Ascending aorta (tissue), 2 donors: ENCODE data around the gene SLC16A8. TPM values are rescaled to one million over a fixed set of nuclear protein-coding genes. Genes with fewer than 3 reads are reported as not detected.

Experiments used
- DNase-seq, 2 donors: peaks; one replicate each; pipeline ENCODE4 v3.0.0-alpha.2; 2019; ENCODE audit warnings: low spot score in 2 of 2
- H3K27ac ChIP-seq, 2 donors: fragments of 200-600 bp; sonication (generic); one replicate each; pipeline ENCODE4 v1.5.1; 2016 to 2017; ENCODE audit warnings: mild to moderate bottlenecking in 1 of 2
- H3K27me3 ChIP-seq: fragments of 200-600 bp; sonication (generic); one replicate; pipeline ENCODE4 v1.5.1; 2017
- H3K36me3 ChIP-seq, 2 donors: fragments of 200-600 bp; sonication (generic); one replicate each; pipeline ENCODE4 v1.5.1; 2016
- H3K4me1 ChIP-seq, 2 donors: fragments of 200-600 bp; sonication (generic); one replicate each; pipeline ENCODE4 v1.5.1; 2016 to 2017; ENCODE audit warnings: mild to moderate bottlenecking in 1 of 2
- H3K4me3 ChIP-seq, 2 donors: fragments of 200-600 bp; sonication (generic); one replicate each; pipeline ENCODE4 v1.5.1; 2016 to 2017; ENCODE audit warnings: mild to moderate bottlenecking in 1 of 2
- H3K9me3 ChIP-seq, 2 donors: fragments of 200-600 bp; sonication (generic); one replicate each; pipeline ENCODE4 v1.5.1; 2016
- intact Hi-C: fragments of 100-400 bp; cut with DNase I; formaldehyde crosslinking; loops from one replicate; pipeline ENCODE4 v1.15.1; 2023
- total RNA-seq: library from RNA; depleted of rRNA; stranded (reverse); fragments of >200 nt; gene quantifications from one replicate; pipeline ENCODE4 v1.1.0, GENCODE V29; 2016
- TF ChIP-seq, protein P1 (sequence below), 3 experiments: fragments of 200-600 bp in 2 of 3; fragments of 450-650 bp in 1 of 3; sonication (generic) in 2 of 3; IDR thresholded peaks; one replicate each; pipeline ENCODE4 v1.5.1; 2016 to 2019; ENCODE audit warnings: antibody characterized with exemption in 3 of 3, mild to moderate bottlenecking in 1 of 3, moderate library complexity in 1 of 3

Gene SLC16A8
- total RNA-seq, 1 donor from 2014 or later, result not detected

DNA sequence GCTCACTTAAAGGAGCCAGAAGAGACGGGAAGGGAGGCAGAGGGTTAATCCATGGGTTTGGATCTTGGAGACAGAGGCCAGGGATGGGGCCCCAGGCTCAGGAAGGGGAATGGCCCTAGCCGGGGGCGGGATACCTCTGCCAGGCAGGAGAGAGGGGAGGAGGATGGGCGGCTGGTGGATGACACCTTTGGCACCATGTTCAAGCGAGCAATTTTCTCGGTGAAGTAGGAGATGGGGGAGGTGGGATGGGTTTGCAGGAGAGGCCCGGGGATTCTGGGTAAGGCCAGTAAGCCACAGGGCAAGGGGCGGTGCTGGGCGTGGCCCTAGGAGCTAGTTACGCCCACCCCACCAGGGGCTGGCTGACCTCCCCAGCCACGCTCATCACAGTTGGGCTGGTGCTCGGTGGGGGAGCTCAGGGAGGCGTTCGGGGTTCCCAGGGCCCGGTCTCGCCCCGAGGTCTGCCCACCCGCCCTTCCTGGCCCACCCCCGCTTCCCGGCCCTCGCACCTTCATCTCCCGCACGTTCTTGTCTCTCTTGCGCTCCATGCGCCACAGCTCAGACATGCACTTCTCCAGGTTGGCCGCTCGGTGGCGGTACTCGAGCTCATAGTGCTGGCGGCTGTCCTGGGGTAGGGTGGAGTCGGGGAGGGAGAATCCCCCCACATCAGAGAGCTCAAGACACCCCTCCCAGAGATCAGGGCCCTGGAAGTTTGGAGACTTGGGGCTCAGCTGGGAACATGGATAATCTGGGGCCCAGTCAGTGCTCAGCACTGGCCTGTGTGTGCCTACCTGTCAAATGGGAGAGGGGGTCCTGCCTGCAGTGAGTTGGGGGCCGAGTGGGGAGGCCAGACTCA lies 13.8 kb upstream of the SLC16A8 start:
- Histone ChIP-seq H3K27ac (peak overlapping the region; percentile 44 to 78), H3K4me1 (peaks cover 8 to 9% of the 10 kb centered on the region in 2 donors), H3K36me3 (no peaks in the 10 kb centered on the region), H3K9me3 (no peaks in the 10 kb centered on the region), H3K27me3 (no peaks in the 10 kb centered on the region), H3K4me3 (no peak overlapping the region)
- intact Hi-C loops, result no loop called here
- DNase-seq, result no peak
- TF ChIP-seq, protein P1, sequence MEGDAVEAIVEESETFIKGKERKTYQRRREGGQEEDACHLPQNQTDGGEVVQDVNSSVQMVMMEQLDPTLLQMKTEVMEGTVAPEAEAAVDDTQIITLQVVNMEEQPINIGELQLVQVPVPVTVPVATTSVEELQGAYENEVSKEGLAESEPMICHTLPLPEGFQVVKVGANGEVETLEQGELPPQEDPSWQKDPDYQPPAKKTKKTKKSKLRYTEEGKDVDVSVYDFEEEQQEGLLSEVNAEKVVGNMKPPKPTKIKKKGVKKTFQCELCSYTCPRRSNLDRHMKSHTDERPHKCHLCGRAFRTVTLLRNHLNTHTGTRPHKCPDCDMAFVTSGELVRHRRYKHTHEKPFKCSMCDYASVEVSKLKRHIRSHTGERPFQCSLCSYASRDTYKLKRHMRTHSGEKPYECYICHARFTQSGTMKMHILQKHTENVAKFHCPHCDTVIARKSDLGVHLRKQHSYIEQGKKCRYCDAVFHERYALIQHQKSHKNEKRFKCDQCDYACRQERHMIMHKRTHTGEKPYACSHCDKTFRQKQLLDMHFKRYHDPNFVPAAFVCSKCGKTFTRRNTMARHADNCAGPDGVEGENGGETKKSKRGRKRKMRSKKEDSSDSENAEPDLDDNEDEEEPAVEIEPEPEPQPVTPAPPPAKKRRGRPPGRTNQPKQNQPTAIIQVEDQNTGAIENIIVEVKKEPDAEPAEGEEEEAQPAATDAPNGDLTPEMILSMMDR (IDR thresholded peaks at IDR 0.05), result peak in 2 of 3 experiments; percentile 28 to 37

DNA sequence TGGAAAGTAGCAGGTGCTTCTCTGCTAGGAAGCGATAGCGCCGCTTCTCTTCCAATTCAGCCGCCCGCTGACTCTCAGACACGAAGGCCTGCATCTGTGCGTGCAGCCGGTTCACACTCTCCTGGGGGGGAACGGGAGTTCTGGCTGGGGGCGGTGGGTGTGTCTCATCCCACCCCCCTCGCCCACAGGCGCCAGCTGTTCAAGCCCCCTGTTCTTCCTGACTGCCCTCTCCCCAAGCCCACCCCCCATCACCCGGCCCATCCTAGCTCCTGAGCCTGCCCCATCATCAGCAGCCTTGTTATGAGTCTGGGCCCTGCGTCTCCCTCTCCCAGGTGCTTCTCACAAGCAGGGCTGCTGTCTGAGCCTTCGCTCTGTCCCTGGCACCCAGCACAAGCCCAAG lies 13.1 kb upstream of the SLC16A8 start:
- no peaks in the 10 kb centered on the region for H3K36me3 ChIP-seq
- no peak overlapping the region for H3K4me3 ChIP-seq
- no peaks in the 10 kb centered on the region for H3K9me3 ChIP-seq
- H3K27ac ChIP-seq, result no peak overlapping the region
- intact Hi-C loops, result no loop called here
- H3K27me3 ChIP-seq, result no peaks in the 10 kb centered on the region
- peaks cover 8 to 9% of the 10 kb centered on the region in 2 donors for H3K4me1 ChIP-seq
- DNase-seq, result no peak
- TF ChIP-seq, protein P1 (IDR thresholded peaks at IDR 0.05), result no peak

DNA sequence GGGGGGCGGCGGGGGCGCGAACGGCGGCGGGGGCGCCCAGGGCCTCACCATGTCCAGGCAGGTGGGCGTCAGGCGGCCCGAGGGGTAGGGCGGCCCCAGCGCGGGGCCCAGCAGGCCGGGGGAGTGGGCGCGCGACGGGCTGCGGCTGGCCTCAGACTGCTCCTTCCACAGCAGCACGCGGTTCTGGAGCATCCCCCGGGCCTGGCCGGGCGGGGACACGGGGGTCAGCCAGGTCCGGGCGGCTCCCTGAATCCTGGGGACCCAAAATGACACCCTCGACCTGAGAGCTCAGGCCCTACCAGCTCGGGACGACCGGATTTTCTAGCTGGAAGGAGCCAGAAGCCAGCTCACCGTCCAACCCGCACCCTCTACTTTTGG lies 5.5 kb upstream of the SLC16A8 start:
- Histone ChIP-seq H3K4me3 (peak overlapping the region in 1 of 2 donors; percentile 58), H3K9me3 (no peaks in the 10 kb centered on the region), H3K27me3 (no peaks in the 10 kb centered on the region), H3K4me1 (peaks cover 0 to 7% of the 10 kb centered on the region in 2 donors), H3K27ac (no peak overlapping the region), H3K36me3 (no peaks in the 10 kb centered on the region)
- no peak for DNase-seq
- TF ChIP-seq, protein P1 (IDR thresholded peaks at IDR 0.05), result no peak
- intact Hi-C loops, result no loop called here

DNA sequence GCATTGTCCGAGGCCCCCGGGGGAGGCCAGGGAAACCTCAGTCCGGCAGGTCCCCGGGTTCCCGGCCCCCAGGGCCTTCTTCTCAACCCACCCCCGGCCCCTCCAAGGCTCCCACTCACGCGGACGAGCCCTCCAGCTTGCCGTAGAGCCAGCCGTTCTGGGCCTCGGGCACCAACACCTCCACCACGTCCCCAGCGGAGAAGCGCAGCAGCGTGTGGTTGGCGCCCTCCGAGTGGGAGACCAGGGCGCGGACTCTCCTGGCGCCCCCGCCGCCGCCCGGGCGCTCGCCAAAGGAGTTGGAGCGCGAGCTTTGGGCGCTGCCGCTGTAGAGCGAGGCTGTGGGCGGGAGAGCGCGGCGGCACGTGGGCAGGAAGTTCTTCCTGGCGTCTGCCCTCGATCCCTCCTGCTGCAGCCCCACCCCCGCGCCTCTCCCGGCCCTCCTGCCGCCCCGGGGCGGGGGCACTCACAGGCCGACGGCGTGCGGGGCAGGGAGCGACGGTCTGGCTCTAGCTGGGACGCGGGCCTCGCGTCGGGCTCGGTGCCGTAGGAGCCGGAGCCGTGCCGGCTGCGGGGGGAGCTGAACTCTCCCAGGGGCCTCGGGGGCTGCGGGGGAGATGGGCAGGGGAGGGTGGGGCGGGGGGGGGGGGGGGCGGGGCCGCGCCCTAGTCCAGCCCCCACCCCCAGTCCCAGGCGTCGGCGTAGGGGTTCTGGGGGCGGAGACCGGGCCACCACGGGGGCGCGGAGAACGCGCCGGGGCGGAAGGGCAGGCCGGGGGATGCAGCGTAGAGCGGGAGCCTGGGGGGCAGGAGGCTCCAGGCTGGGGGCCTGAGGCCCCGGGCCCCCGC lies 4.9 kb upstream of the SLC16A8 start:
- intact Hi-C loops, result no loop called here
- Histone ChIP-seq H3K27me3 (no peaks in the 10 kb centered on the region), H3K4me1 (peaks cover 0 to 7% of the 10 kb centered on the region in 2 donors), H3K27ac (no peak overlapping the region), H3K9me3 (no peaks in the 10 kb centered on the region), H3K36me3 (no peaks in the 10 kb centered on the region), H3K4me3 (peak overlapping the region; percentile 32 to 58)
- TF ChIP-seq, protein P1 (IDR thresholded peaks at IDR 0.05), result no peak
- DNase-seq, result no peak

DNA sequence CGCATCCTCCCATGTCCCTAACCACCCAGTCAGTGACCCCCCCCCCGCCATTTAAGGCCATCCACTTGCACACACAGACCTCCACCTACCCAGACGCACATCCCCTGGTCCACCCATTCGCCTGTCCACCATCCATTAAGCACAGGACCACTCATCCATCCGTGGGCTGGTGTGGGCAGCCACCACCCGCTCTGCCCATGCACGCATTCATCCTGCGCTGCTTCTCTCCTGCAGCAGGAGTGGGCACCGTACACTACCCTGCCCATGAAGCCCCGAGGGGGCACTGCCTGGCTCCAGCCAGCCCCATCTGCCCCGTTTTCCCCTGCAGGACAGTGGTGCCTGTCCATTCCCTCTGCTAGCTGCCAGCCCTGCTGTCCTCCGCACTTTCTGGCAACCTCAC lies 3.9 kb upstream of the SLC16A8 start:
- intact Hi-C loops, result no loop called here
- DNase-seq, result no peak
- Histone ChIP-seq H3K27ac (no peak overlapping the region), H3K9me3 (no peaks in the 10 kb centered on the region), H3K36me3 (no peaks in the 10 kb centered on the region), H3K4me1 (peaks cover 0 to 7% of the 10 kb centered on the region in 2 donors), H3K4me3 (no peak overlapping the region), H3K27me3 (no peaks in the 10 kb centered on the region)
- TF ChIP-seq, protein P1 (IDR thresholded peaks at IDR 0.05), result no peak
